Liver (tissue), 9 donors: ENCODE results near the gene DUSP14. TPM values are rescaled to one million over a fixed set of nuclear protein-coding genes. Genes with fewer than 3 reads are reported as not detected.

Experiments used
- DNase-seq: peaks from one replicate; pipeline ENCODE4 v3.0.0-alpha.2; 2017; ENCODE audit warnings: low spot score
- H3K27ac ChIP-seq, 2 donors: one replicate each; pipeline ENCODE4 v1.7.0; 2013; ENCODE audit warnings: inconsistent platforms in 2 of 2, low read length in 2 of 2, control low read depth in 1 of 2, low read depth in 1 of 2, mild to moderate bottlenecking in 1 of 2
- H3K27me3 ChIP-seq, 4 donors: one replicate each; pipeline versions ENCODE4 v1.6.1 to v1.7.0; 2013; ENCODE audit warnings: low read length in 3 of 4, inconsistent platforms in 1 of 4, mild to moderate bottlenecking in 1 of 4, moderate library complexity in 1 of 4; ENCODE audit not compliant: control insufficient read depth in 4 of 4, insufficient read depth in 4 of 4
- H3K36me3 ChIP-seq, 4 donors: one replicate each; pipeline versions ENCODE4 v1.6.1 to v1.7.0; 2013; ENCODE audit warnings: low read length in 3 of 4, mild to moderate bottlenecking in 3 of 4, low read depth in 1 of 4, moderate library complexity in 1 of 4; ENCODE audit not compliant: control insufficient read depth in 4 of 4, insufficient read depth in 3 of 4
- H3K4me1 ChIP-seq, 4 donors: one replicate each; pipeline versions ENCODE4 v1.6.1 to v1.7.0; 2013; ENCODE audit warnings: low read length in 3 of 4, mild to moderate bottlenecking in 3 of 4, moderate library complexity in 1 of 4; ENCODE audit not compliant: control insufficient read depth in 4 of 4, insufficient read depth in 4 of 4
- H3K4me3 ChIP-seq, 3 donors: one replicate each; pipeline versions ENCODE4 v1.6.1 to v1.7.0; 2013; ENCODE audit warnings: low read length in 3 of 3, control low read depth in 1 of 3, low read depth in 1 of 3, mild to moderate bottlenecking in 1 of 3
- H3K9ac ChIP-seq, 2 donors: one replicate each; pipeline ENCODE4 v1.7.0; 2013; ENCODE audit warnings: low read length in 2 of 2, mild to moderate bottlenecking in 2 of 2, moderate library complexity in 2 of 2, control low read depth in 1 of 2, low read depth in 1 of 2
- H3K9me3 ChIP-seq, 4 donors: one replicate each; pipeline versions ENCODE4 v1.6.1 to v1.7.0; 2013; ENCODE audit warnings: low read length in 3 of 4; ENCODE audit not compliant: control insufficient read depth in 4 of 4
- FOXA1 ChIP-seq: IDR thresholded peaks from 2 replicates; pipeline ENCODE4 v1.6.1; 2016; ENCODE audit warnings: antibody characterized with exemption
- FOXA2 ChIP-seq: IDR thresholded peaks from 2 replicates; pipeline ENCODE4 v1.6.1; 2016; ENCODE audit warnings: antibody characterized with exemption
- GABPA ChIP-seq, 2 donors: IDR thresholded peaks in 1 of 2; conservative IDR thresholded peaks in 1 of 2; 2 replicates each; pipeline ENCODE4 v1.6.1; 2016; ENCODE audit warnings: antibody characterized with exemption in 2 of 2, mild to moderate bottlenecking in 1 of 2, moderate library complexity in 1 of 2
- HNF4A ChIP-seq, 2 donors: conservative IDR thresholded peaks; 2 replicates each; pipeline ENCODE4 v1.6.1; 2016; ENCODE audit warnings: antibody characterized with exemption in 2 of 2, mild to moderate bottlenecking in 2 of 2
- HNF4G ChIP-seq: IDR thresholded peaks from 2 replicates; pipeline ENCODE4 v1.6.1; 2016; ENCODE audit warnings: antibody characterized with exemption
- JUND ChIP-seq, 2 donors: IDR thresholded peaks; 2 replicates each; pipeline ENCODE4 v1.6.1; 2016; ENCODE audit warnings: antibody characterized with exemption in 2 of 2
- RAD21 ChIP-seq, 2 donors: IDR thresholded peaks; 2 replicates each; pipeline ENCODE4 v1.6.1; 2016; ENCODE audit warnings: antibody characterized with exemption in 2 of 2, mild to moderate bottlenecking in 2 of 2
- RXRA ChIP-seq, 2 donors: IDR thresholded peaks; 2 replicates each; pipeline ENCODE4 v1.6.1; 2017 to 2018; ENCODE audit warnings: antibody characterized with exemption in 2 of 2, mild to moderate bottlenecking in 1 of 2
- SP1 ChIP-seq: IDR thresholded peaks from 2 replicates; pipeline ENCODE4 v1.6.1; 2018; ENCODE audit warnings: antibody characterized with exemption, mild to moderate bottlenecking
- TAF1 ChIP-seq: conservative IDR thresholded peaks from 2 replicates; pipeline ENCODE4 v1.6.1; 2016; ENCODE audit warnings: antibody characterized with exemption, mild to moderate bottlenecking
- YY1 ChIP-seq: IDR thresholded peaks from 2 replicates; pipeline ENCODE4 v1.6.1; 2016; ENCODE audit warnings: antibody characterized with exemption, mild to moderate bottlenecking
- WGBS: extraction: QIAGEN DNeasy Blood & Tissue Kit; methylation state at CpG from one replicate; pipeline ENCODE4 v1.1.7; 2013; 5-methylcytosine and 5-hydroxymethylcytosine counted together
- polyA plus RNA-seq, 2 donors: library from polyadenylated mRNA; stranded (reverse) in 1 of 2; unstranded in 1 of 2; fragments of 200-250 nt in 1 of 2; fragments of >200 nt in 1 of 2; fragmentation: Nextera tagmentation in 1 of 2; extraction: Ambion mirVana in 1 of 2; gene quantifications; one replicate each; pipeline versions ENCODE4 v1.2.1 to v1.2.3, GENCODE V29; 2013 to 2015
- total RNA-seq, 2 donors: library from RNA; depleted of rRNA; stranded (reverse); fragments of >200 nt; gene quantifications; one replicate each; pipeline ENCODE4 v1.2.3, GENCODE V29; 2014
- TF ChIP-seq, protein P1 (sequence below): fragments of 150-350 bp; IDR thresholded peaks from 2 replicates; pipeline ENCODE4 v1.5.1; 2017; ENCODE audit warnings: improper control_type of control experiment, low read depth, low read length; ENCODE audit not compliant: missing input control
- TF ChIP-seq, protein P2 (sequence below): IDR thresholded peaks from 2 replicates; pipeline ENCODE4 v1.6.1; 2016; ENCODE audit warnings: antibody characterized with exemption
- TF ChIP-seq, protein P3 (sequence below): IDR thresholded peaks from 2 replicates; pipeline ENCODE4 v1.6.1; 2016; ENCODE audit warnings: antibody characterized with exemption
- TF ChIP-seq, protein P4 (sequence below): IDR thresholded peaks from 2 replicates; pipeline ENCODE4 v1.6.1; 2016; ENCODE audit warnings: antibody characterized with exemption, mild to moderate bottlenecking
- TF ChIP-seq, protein P5 (sequence below): IDR thresholded peaks from 2 replicates; pipeline ENCODE4 v1.6.1; 2016; ENCODE audit warnings: antibody characterized with exemption
- donor health status: healthy.
- donor health status: healthy.
- donor health status: healthy.
- donor health status: healthy.
- donor health status: healthy.

DUSP14 gene
- total and polyA plus RNA-seq, 4 donors, result 6.3 to 15.7 (median 13.8) TPM

DNA sequence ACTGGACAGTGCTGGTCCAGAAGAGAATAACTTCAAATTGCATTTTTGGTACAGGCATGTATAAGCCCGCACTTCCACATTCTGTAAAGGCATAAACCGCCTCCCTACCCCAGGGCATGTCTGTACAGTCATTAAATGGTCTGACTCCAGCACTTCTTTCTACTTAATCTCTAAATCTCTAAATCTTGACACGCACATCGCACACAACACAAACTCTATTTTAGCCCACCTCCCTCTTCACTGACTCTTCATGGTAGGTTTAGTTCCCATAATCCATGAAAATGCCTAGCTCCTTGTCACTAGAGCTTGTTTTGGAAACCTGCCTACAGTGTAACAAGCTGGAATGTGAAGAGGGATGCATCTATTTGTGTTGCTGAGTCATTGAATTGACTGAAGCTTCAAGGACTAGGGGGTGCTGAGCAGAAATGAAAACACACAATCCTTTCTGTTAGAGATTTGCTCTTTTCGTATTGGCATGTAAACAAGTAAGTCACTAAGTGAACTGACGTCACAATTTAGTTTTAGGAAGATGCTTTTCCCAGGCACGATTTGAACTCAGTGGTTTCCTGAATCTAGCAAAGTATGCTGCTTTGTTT, 1.6 kb upstream of the DUSP14 start:
- Histone ChIP-seq H3K4me1 (peaks cover 0 to 44% (median 36%) of the 10 kb centered on the region in 4 donors), H3K27ac (peak overlapping the region; percentile 82 to 93), H3K27me3 (no peaks in the 10 kb centered on the region), H3K4me3 (peak overlapping the region; percentile 72 to 90 (median 79)), H3K9me3 (no peaks in the 10 kb centered on the region), H3K9ac (peak overlapping the region in 1 of 2 donors; percentile 55), H3K36me3 (no peaks in the 10 kb centered on the region)
- DNase-seq, result no peak
- 40% methylated on average over 7 of the region's 7 CpGs for WGBS
- TF ChIP-seq HNF4A (conservative IDR thresholded peaks at IDR 0.05) (peak in 1 of 2 donors; percentile 55), FOXA2 (peak; percentile 64), YY1 (peak; percentile 22), RAD21 (IDR thresholded peaks at IDR 0.05) (peak in 1 of 2 donors; percentile 27), SP1 (peak; percentile 26), JUND (IDR thresholded peaks at IDR 0.05) (peak; percentile 63 to 84), GABPA (IDR thresholded peaks at IDR 0.05 in 1 of 2, conservative IDR thresholded peaks at IDR 0.05 in 1 of 2) (no peak), HNF4G (no peak), RXRA (IDR thresholded peaks at IDR 0.05) (peak in 1 of 2 donors; percentile 45), FOXA1 (peak; percentile 48)
- TF ChIP-seq, protein P1, sequence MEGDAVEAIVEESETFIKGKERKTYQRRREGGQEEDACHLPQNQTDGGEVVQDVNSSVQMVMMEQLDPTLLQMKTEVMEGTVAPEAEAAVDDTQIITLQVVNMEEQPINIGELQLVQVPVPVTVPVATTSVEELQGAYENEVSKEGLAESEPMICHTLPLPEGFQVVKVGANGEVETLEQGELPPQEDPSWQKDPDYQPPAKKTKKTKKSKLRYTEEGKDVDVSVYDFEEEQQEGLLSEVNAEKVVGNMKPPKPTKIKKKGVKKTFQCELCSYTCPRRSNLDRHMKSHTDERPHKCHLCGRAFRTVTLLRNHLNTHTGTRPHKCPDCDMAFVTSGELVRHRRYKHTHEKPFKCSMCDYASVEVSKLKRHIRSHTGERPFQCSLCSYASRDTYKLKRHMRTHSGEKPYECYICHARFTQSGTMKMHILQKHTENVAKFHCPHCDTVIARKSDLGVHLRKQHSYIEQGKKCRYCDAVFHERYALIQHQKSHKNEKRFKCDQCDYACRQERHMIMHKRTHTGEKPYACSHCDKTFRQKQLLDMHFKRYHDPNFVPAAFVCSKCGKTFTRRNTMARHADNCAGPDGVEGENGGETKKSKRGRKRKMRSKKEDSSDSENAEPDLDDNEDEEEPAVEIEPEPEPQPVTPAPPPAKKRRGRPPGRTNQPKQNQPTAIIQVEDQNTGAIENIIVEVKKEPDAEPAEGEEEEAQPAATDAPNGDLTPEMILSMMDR, result no peak
- TF ChIP-seq, protein P2, sequence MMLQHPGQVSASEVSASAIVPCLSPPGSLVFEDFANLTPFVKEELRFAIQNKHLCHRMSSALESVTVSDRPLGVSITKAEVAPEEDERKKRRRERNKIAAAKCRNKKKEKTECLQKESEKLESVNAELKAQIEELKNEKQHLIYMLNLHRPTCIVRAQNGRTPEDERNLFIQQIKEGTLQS, result peak; percentile 37
- TF ChIP-seq, protein P3, sequence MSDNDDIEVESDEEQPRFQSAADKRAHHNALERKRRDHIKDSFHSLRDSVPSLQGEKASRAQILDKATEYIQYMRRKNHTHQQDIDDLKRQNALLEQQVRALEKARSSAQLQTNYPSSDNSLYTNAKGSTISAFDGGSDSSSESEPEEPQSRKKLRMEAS, result no peak

DNA sequence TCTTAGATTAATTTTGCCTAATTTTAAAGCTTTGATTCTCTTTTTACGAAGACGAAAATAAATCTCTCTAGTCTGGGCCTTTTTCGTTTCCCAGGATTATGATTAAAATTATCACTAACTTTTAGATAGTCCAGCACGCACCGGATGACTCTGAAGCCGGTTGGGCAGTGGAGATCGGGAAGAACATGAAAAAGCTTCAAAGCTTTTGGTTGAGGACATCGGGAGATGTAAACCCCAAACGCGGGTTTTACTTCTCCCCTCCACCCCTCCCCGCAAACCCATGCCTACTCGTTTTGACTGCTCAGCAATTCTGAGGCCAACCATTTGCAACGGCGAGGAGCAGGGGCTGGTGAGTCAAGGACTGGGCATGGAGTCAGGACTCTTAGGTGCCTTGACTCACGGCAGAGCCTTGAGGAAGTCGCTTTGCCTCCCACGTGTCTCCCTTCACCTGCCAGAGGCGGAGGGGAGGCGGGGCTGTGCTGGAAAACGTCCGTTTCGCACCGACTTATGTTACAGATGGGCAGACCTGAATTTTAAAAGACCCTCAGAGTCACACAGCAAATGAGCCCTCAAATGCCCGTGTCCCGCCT, 989 bp upstream of the DUSP14 start:
- Histone ChIP-seq H3K27me3 (no peaks in the 10 kb centered on the region), H3K9me3 (no peaks in the 10 kb centered on the region), H3K4me3 (peak overlapping the region; percentile 72 to 90 (median 79)), H3K36me3 (no peaks in the 10 kb centered on the region), H3K4me1 (peaks cover 0 to 44% (median 36%) of the 10 kb centered on the region in 4 donors), H3K27ac (peak overlapping the region; percentile 82 to 93), H3K9ac (peak overlapping the region; percentile 55 to 78)
- TF ChIP-seq JUND (IDR thresholded peaks at IDR 0.05), result no peak
- TF ChIP-seq HNF4G, result no peak
- TF ChIP-seq, protein P4, sequence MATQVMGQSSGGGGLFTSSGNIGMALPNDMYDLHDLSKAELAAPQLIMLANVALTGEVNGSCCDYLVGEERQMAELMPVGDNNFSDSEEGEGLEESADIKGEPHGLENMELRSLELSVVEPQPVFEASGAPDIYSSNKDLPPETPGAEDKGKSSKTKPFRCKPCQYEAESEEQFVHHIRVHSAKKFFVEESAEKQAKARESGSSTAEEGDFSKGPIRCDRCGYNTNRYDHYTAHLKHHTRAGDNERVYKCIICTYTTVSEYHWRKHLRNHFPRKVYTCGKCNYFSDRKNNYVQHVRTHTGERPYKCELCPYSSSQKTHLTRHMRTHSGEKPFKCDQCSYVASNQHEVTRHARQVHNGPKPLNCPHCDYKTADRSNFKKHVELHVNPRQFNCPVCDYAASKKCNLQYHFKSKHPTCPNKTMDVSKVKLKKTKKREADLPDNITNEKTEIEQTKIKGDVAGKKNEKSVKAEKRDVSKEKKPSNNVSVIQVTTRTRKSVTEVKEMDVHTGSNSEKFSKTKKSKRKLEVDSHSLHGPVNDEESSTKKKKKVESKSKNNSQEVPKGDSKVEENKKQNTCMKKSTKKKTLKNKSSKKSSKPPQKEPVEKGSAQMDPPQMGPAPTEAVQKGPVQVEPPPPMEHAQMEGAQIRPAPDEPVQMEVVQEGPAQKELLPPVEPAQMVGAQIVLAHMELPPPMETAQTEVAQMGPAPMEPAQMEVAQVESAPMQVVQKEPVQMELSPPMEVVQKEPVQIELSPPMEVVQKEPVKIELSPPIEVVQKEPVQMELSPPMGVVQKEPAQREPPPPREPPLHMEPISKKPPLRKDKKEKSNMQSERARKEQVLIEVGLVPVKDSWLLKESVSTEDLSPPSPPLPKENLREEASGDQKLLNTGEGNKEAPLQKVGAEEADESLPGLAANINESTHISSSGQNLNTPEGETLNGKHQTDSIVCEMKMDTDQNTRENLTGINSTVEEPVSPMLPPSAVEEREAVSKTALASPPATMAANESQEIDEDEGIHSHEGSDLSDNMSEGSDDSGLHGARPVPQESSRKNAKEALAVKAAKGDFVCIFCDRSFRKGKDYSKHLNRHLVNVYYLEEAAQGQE, result no peak
- no peak for TF ChIP-seq RAD21 (IDR thresholded peaks at IDR 0.05)
- TF ChIP-seq, protein P3, result no peak
- no peak for TF ChIP-seq TAF1
- TF ChIP-seq, protein P5, sequence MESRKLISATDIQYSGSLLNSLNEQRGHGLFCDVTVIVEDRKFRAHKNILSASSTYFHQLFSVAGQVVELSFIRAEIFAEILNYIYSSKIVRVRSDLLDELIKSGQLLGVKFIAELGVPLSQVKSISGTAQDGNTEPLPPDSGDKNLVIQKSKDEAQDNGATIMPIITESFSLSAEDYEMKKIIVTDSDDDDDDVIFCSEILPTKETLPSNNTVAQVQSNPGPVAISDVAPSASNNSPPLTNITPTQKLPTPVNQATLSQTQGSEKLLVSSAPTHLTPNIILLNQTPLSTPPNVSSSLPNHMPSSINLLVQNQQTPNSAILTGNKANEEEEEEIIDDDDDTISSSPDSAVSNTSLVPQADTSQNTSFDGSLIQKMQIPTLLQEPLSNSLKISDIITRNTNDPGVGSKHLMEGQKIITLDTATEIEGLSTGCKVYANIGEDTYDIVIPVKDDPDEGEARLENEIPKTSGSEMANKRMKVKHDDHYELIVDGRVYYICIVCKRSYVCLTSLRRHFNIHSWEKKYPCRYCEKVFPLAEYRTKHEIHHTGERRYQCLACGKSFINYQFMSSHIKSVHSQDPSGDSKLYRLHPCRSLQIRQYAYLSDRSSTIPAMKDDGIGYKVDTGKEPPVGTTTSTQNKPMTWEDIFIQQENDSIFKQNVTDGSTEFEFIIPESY, result no peak
- no peak for TF ChIP-seq GABPA (IDR thresholded peaks at IDR 0.05 in 1 of 2, conservative IDR thresholded peaks at IDR 0.05 in 1 of 2)
- TF ChIP-seq SP1, result no peak
- TF ChIP-seq HNF4A (conservative IDR thresholded peaks at IDR 0.05), result no peak
- WGBS, result 3% methylated on average over 25 of the region's 25 CpGs
- no peak for DNase-seq
